K562 (cell line): ENCODE data around the gene TAF3. TPM values are rescaled to one million over a fixed set of nuclear protein-coding genes. Genes with fewer than 3 reads are reported as not detected.

Source experiments
- ATAC-seq: fragments of 200-7000 bp; cut with Tn5 transposase; 3 replicates; pipeline ENCODE4 v1.9.1; 2020; ENCODE audit warnings: moderate library complexity
- BruUV-seq: library from RNA; stranded (reverse); fragments of 400-500 nt; replicated peaks from 2 replicates; lab custom pipeline; 2021; lab: Mats Ljungman, UMichigan
- CTCF ChIA-PET: fragments of 300-600 bp; formaldehyde crosslinking; extraction: SDS; loops from one replicate; lab custom pipeline; 2021; ENCODE audit warnings: low intra/inter-chr PET ratio; lab: Yijun Ruan, JAX
- POLR2A ChIA-PET: fragments of 300-600, 350-650 bp; sonication (Branson Sonifier 250); formaldehyde crosslinking; extraction: SDS; loops from one replicate; lab custom pipeline; 2021; ENCODE audit warnings: antibody characterized with exemption, inconsistent platforms; lab: Yijun Ruan, JAX
- DNase-seq, 4 experiments: peaks; one replicate each; pipeline versions ENCODE4 v3.0.0 to v3.0.0-alpha.2; 2011 to 2018; ENCODE audit warnings: low spot score in 3 of 4, mixed read lengths in 3 of 4; ENCODE audit errors: extremely low read depth in 1 of 4
- FAIRE-seq: peaks from 2 replicates; lab custom pipeline; 2011; peaks lifted over from hg19 to GRCh38; lab: Jason Lieb, UNC
- H2AFZ ChIP-seq: 2 replicates; pipeline ENCODE4 v1.6.0; 2011; ENCODE audit warnings: low read depth, low read length, control low read depth, inconsistent platforms
- H3K27ac ChIP-seq: fragments of 200-600 bp; 3 replicates; pipeline ENCODE4 v1.8.0; 2011; ENCODE audit warnings: low read depth, mild to moderate bottlenecking, control low read depth, inconsistent platforms, low read length, moderate library complexity, mixed read lengths; ENCODE audit errors: extremely low read depth
- H3K27me3 ChIP-seq, 2 experiments: fragments of 300-600 bp in 1 of 2; 2 replicates in 1 of 2; 3 replicates in 1 of 2; pipeline versions ENCODE4 v1.6.0 to v1.8.0; 2011; ENCODE audit warnings: inconsistent platforms in 2 of 2, low read length in 2 of 2, mild to moderate bottlenecking in 1 of 2, mixed read lengths in 1 of 2, moderate library complexity in 1 of 2; ENCODE audit not compliant: control insufficient read depth in 2 of 2, insufficient read depth in 2 of 2
- H3K36me3 ChIP-seq: fragments of 300-600 bp; 3 replicates; pipeline ENCODE4 v1.8.0; 2011; ENCODE audit warnings: mild to moderate bottlenecking, low read length, inconsistent platforms; ENCODE audit not compliant: control insufficient read depth, insufficient read depth
- H3K4me1 ChIP-seq, 2 experiments: fragments of 200-600 bp in 1 of 2; replicated peaks in 1 of 2; 2 replicates in 1 of 2; 3 replicates in 1 of 2; pipeline versions ENCODE4 v1.5.1 to v1.8.0; 2011; ENCODE audit warnings: inconsistent platforms in 2 of 2, low read length in 2 of 2, mild to moderate bottlenecking in 1 of 2, mixed read lengths in 1 of 2, moderate library complexity in 1 of 2; ENCODE audit not compliant: control insufficient read depth in 2 of 2, insufficient read depth in 2 of 2
- H3K4me2 ChIP-seq: 2 replicates; pipeline ENCODE4 v1.6.1; 2011; ENCODE audit warnings: low read length, control low read depth, inconsistent platforms, mixed read lengths; ENCODE audit not compliant: insufficient read depth
- H3K4me3 ChIP-seq: fragments of 200-600 bp; sonication (generic), shearing (Covaris generic); 2 replicates; pipeline ENCODE4 v1.5.1; 2016; ENCODE audit warnings: control low read depth, inconsistent platforms
- H3K79me2 ChIP-seq: fragments of 200-600 bp; 3 replicates; pipeline ENCODE4 v1.8.0; 2011; ENCODE audit warnings: low read length, inconsistent platforms; ENCODE audit not compliant: control insufficient read depth, insufficient read depth
- H3K9ac ChIP-seq, 2 experiments: 2 replicates each; pipeline versions ENCODE4 v1.6.0 to v1.6.1; 2011; ENCODE audit warnings: low read depth in 2 of 2, low read length in 2 of 2, control low read depth in 1 of 2, inconsistent platforms in 1 of 2, mild to moderate bottlenecking in 1 of 2, mixed read lengths in 1 of 2; ENCODE audit not compliant: insufficient read depth in 1 of 2
- H3K9me1 ChIP-seq: one replicate; pipeline ENCODE4 v1.6.0; 2011; ENCODE audit warnings: inconsistent platforms, mild to moderate bottlenecking, low read length, moderate library complexity; ENCODE audit not compliant: control insufficient read depth, insufficient read depth
- H3K9me3 ChIP-seq: replicated peaks from 2 replicates; pipeline ENCODE4 v1.5.1; 2011; ENCODE audit warnings: low read depth, low read length, inconsistent platforms; ENCODE audit not compliant: control insufficient read depth, insufficient read depth
- H4K20me1 ChIP-seq: replicated peaks from 2 replicates; pipeline ENCODE4 v1.6.1; 2011; ENCODE audit warnings: low read length, inconsistent platforms, mixed read lengths; ENCODE audit not compliant: control insufficient read depth, insufficient read depth
- ARID3B ChIP-seq: fragments of 250-450 bp; sonication (Bioruptor Pico); IDR thresholded peaks from 2 replicates; pipeline ENCODE4 v1.4.0; 2020; ENCODE audit warnings: borderline replicate concordance
- ARID4B ChIP-seq: sonication (generic); formaldehyde crosslinking; IDR thresholded peaks from 2 replicates; pipeline ENCODE4 v1.8.0; 2022; ENCODE audit warnings: mild to moderate bottlenecking, missing genetic modification reagents
- PHTF2 ChIP-seq: fragments of 250-450 bp; sonication (Bioruptor Pico); IDR thresholded peaks from 2 replicates; pipeline ENCODE4 v1.5.0; 2021; ENCODE audit warnings: mild to moderate bottlenecking
- RAD51 ChIP-seq: fragments of 450-650 bp; IDR thresholded peaks from 2 replicates; pipeline ENCODE4 v1.7.1; 2016; ENCODE audit warnings: low read depth, mild to moderate bottlenecking, borderline replicate concordance
- SLC30A9 ChIP-seq: fragments of 250-450 bp; sonication (Bioruptor Pico); IDR thresholded peaks from 2 replicates; pipeline ENCODE4 v1.8.0; 2022; ENCODE audit warnings: mild to moderate bottlenecking, moderate library complexity
- STAT5A ChIP-seq: IDR thresholded peaks from 2 replicates; pipeline ENCODE4 v1.6.1; 2012; ENCODE audit warnings: low read length, inconsistent platforms, borderline replicate concordance
- ZBTB43 ChIP-seq: sonication (generic); formaldehyde crosslinking; IDR thresholded peaks from 2 replicates; pipeline ENCODE4 v1.8.0; 2023; ENCODE audit warnings: mild to moderate bottlenecking, missing genetic modification reagents
- ZSCAN32 ChIP-seq: fragments of 450-650 bp; formaldehyde crosslinking; IDR thresholded peaks from 2 replicates; pipeline ENCODE4 v1.4.0; 2020; ENCODE audit warnings: mild to moderate bottlenecking, moderate library complexity
- WGBS: fragments of 100-300 bp; shearing (Covaris generic); methylation state at CpG from one replicate; pipeline ENCODE4 v1.1.6; 2016; ENCODE audit warnings: low coverage, mixed read lengths; ENCODE audit not compliant: insufficient coverage; ENCODE audit errors: missing lambda C conversion rate; 5-methylcytosine and 5-hydroxymethylcytosine counted together
- in situ Hi-C: fragments of 300-500 bp; cut with MboI; formaldehyde crosslinking; loops from 4 replicates; pipeline ENCODE4 v1.15.0; 2018; ENCODE audit warnings: inconsistent platforms, mixed read lengths
- intact Hi-C: fragments of 100-400 bp; cut with micrococcal nuclease; formaldehyde crosslinking; loops from 2 replicates; pipeline ENCODE4 v1.14.2; 2022
- polyA plus RNA-seq, 8 experiments: library from polyadenylated mRNA; depleted of rRNA in 4 of 8; stranded (reverse) in 5 of 8; unstranded in 3 of 8; fragments of >200 nt; fragmentation: Nextera tagmentation in 2 of 8; fragmentation: Illumina TruSeq in 1 of 8; extraction: Ambion mirVana in 2 of 8; extraction: Trizol in 1 of 8; gene quantifications; 2 replicates each; pipeline versions ENCODE4 v1.2.1 to v1.2.3, GENCODE V29; 2011 to 2014; ENCODE audit warnings: inconsistent platforms in 1 of 8, missing spikeins in 1 of 8
- total RNA-seq, 7 experiments: library from RNA; depleted of rRNA in 6 of 7; stranded (reverse); fragments of >200 nt in 6 of 7; fragmentation: Illumina TruSeq in 2 of 7; extraction: Trizol in 2 of 7; gene quantifications; 2 replicates each; pipeline versions ENCODE4 v1.2.1 to v1.2.3, GENCODE V29; 2011 to 2021; ENCODE audit warnings: low replicate concordance in 1 of 7

TAF3 gene
- total and polyA plus RNA-seq, 9 of the 15 experiments (the other 6 are each of a cell fraction or from before 2014, with no cell fraction given): 1.5 to 9.9 (median 4.1) TPM

GRCh38 chr10:7833210-7833609 is 14.9 kb downstream of the TAF3 start:
- no peak for ATAC-seq
- FAIRE-seq: no peak
- BruUV-seq: no TSS peak
- intact Hi-C loops: no loop called here
- Histone ChIP-seq H3K4me1 (no peaks in the 10 kb centered on the region; a peak in 1 of 5 replicates), H3K36me3 (peaks cover 6% of the 10 kb centered on the region; the same call in 2 of the 3 replicates), H3K4me3 (no peak overlapping the region), H3K4me2 (no peak overlapping the region), H3K9ac (no peak overlapping the region), H3K79me2 (peaks cover 19% of the 10 kb centered on the region; the same call in 2 of the 3 replicates), H3K27me3 (no peaks in the 10 kb centered on the region), H3K27ac (no peak overlapping the region), H2AFZ (no peak overlapping the region), H4K20me1 (no peaks in the 10 kb centered on the region), H3K9me1 (no peaks in the 10 kb centered on the region), H3K9me3 (no peaks in the 10 kb centered on the region)
- ChIA-PET CTCF (no interaction called here), POLR2A (interaction anchor here (0.6 kb wide), 1 partner anchor 24 kb away, joined by 3 read pairs; no protein-coding TSS in a partner anchor)
- TF ChIP-seq ZBTB43 (CRISPR knock-in tag) (no peak), ZSCAN32 (CRISPR knock-in tag) (no peak)
- in situ Hi-C loops: no loop called here
- no peak for DNase-seq

GRCh38 chr10:7834262-7834661 is 16.0 kb downstream of the TAF3 start:
- H3K27me3 ChIP-seq: no peaks in the 10 kb centered on the region
- H4K20me1 ChIP-seq: no peaks in the 10 kb centered on the region
- H3K9ac ChIP-seq: no peak overlapping the region
- in situ Hi-C loops (no loop called here), intact Hi-C loops (no loop called here)
- DNase-seq (no peak), FAIRE-seq (no peak), ATAC-seq (no peak)
- peaks cover 19% of the 10 kb centered on the region; the same call in 2 of the 3 replicates for H3K79me2 ChIP-seq
- 54% methylated on average over 3 of the region's 3 CpGs for WGBS
- peaks cover 4% of the 10 kb centered on the region; the same call in 1 of the 3 replicates for H3K36me3 ChIP-seq
- no peaks in the 10 kb centered on the region; a peak in 1 of 5 replicates for H3K4me1 ChIP-seq
- POLR2A ChIA-PET: interaction anchor here (0.6 kb wide), 1 partner anchor 32 kb away, joined by 3 read pairs; no protein-coding TSS in a partner anchor
- H3K9me1 ChIP-seq: no peaks in the 10 kb centered on the region
- H3K4me2 ChIP-seq: no peak overlapping the region
- CTCF ChIA-PET: no interaction called here
- no peak overlapping the region for H3K27ac ChIP-seq
- H3K4me3 ChIP-seq: no peak overlapping the region
- H3K9me3 ChIP-seq: no peaks in the 10 kb centered on the region
- no TSS peak for BruUV-seq
- H2AFZ ChIP-seq: no peak overlapping the region
- no peak for TF ChIP-seq ARID3B (CRISPR knock-in tag)
- TF ChIP-seq ARID4B (CRISPR knock-in tag): no peak
- TF ChIP-seq SLC30A9: no peak
- TF ChIP-seq RAD51: no peak
- no peak for TF ChIP-seq PHTF2
- TF ChIP-seq STAT5A: no peak
